ENCODE data around the gene AKAP7. TPM values are rescaled to one million over a fixed set of nuclear protein-coding genes. Genes with fewer than 3 reads are reported as not detected.

Gene AKAP7
- total RNA-seq, 6 donors from 2014 or later, result 2.4 to 11.3 (median 7.1) TPM

DNA sequence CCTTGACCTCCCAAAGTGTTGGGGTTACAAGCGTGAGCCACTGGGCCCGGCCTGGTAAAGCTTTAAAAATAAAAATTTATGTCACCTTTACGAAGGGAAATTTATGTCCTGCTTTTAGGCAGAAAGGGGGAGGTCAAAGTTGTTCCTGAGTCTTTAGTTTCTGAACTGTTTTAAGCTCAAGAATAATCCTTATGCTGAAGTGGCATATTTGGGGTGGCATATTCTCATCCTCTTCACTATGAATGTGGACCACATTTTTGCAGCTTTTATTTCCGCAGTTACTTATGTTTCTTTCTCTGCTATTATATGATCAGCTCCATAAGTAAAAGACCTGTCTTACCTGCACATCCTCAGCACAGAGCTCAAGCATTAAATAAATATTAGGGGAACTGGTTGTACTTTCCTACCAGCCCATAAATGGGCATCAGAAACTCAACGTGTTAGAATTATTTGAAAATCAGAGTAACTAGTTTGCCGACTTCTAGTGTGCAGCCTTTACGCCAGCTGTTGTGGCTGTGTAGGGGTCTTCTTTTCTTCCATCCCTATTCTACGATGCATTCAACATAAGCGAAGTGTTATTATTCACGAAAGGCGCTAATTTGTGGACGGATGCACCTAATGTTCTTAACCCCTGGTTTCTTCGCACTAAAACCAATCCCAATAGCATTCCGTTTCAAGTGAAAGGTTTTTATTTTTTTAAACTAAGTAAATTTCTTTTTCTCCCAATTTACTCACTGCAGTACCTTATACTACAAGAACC, 867 bp upstream of the AKAP7 start:
- ATAC-seq (ENCODE audit: low FRiP score in 2 of 2) (no peak), DNase-seq (no peak)
- no peaks in the 10 kb centered on the region for H3K9me3 ChIP-seq
- WGBS, 2 donors, result 87 to 89% methylated on average over 14 of the region's 14 CpGs
- H3K27ac ChIP-seq, result peak overlapping the region; percentile 89 to 93 (median 90)
- H3K27me3 ChIP-seq, result no peaks in the 10 kb centered on the region
- H3K36me3 ChIP-seq, result no peaks in the 10 kb centered on the region
- peaks cover 6 to 15% (median 8%) of the 10 kb centered on the region in 4 donors for H3K4me1 ChIP-seq
- H3K4me3 ChIP-seq, result peak overlapping the region; percentile 37 to 87 (median 76)
- no peak for TF ChIP-seq EP300 (IDR thresholded peaks at IDR 0.05)
- TF ChIP-seq POLR2AphosphoS5 (IDR thresholded peaks at IDR 0.05), result no peak
- no peak for TF ChIP-seq POLR2A (IDR thresholded peaks at IDR 0.05)
- TF ChIP-seq CTCF (IDR thresholded peaks at IDR 0.05), result no peak

DNA sequence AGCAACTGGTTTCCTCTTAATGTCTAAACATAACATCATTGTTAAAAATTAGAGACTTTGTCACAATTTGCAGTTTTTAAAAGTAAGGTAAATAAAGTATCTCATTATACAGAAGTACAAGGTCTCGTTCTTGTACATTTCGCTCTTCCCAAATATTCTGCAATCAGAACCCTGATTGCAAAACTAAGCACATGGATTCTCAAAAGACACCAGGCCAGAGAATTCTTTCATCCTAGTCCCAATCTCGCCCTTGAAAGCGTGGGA, 355 bp upstream of the AKAP7 start:
- 2 to 6% methylated on average over 4 of the region's 4 CpGs for WGBS, 2 donors
- ATAC-seq (ENCODE audit: low FRiP score in 2 of 2), result no peak
- no peak for DNase-seq
- Histone ChIP-seq H3K27ac (peak overlapping the region; percentile 89 to 93 (median 90)), H3K27me3 (no peaks in the 10 kb centered on the region), H3K4me3 (peak overlapping the region; percentile 37 to 87 (median 76)), H3K4me1 (peaks cover 6 to 15% (median 8%) of the 10 kb centered on the region in 4 donors), H3K9me3 (no peaks in the 10 kb centered on the region), H3K36me3 (no peaks in the 10 kb centered on the region)
- TF ChIP-seq EP300 (IDR thresholded peaks at IDR 0.05) (no peak), POLR2AphosphoS5 (IDR thresholded peaks at IDR 0.05) (no peak), POLR2A (IDR thresholded peaks at IDR 0.05) (no peak), CTCF (IDR thresholded peaks at IDR 0.05) (no peak)

- no peaks in the 10 kb centered on the region for H3K36me3 ChIP-seq
- ATAC-seq (ENCODE audit: low FRiP score in 2 of 2) (peak in 1 of 2 donors; percentile 57), DNase-seq (no peak)
- H3K4me3 ChIP-seq, result peak overlapping the region; percentile 61 to 87 (median 76)
- TF ChIP-seq CTCF (IDR thresholded peaks at IDR 0.05) (no peak), POLR2AphosphoS5 (IDR thresholded peaks at IDR 0.05) (no peak), POLR2A (IDR thresholded peaks at IDR 0.05) (no peak), EP300 (IDR thresholded peaks at IDR 0.05) (no peak)
- H3K27me3 ChIP-seq, result no peaks in the 10 kb centered on the region
- H3K27ac ChIP-seq, result peak overlapping the region; percentile 84 to 93 (median 89)
- H3K9me3 ChIP-seq, result no peaks in the 10 kb centered on the region
- WGBS, 2 donors, result 9 to 10% methylated on average over 17 of the region's 17 CpGs
- peaks cover 6 to 15% (median 8%) of the 10 kb centered on the region in 4 donors for H3K4me1 ChIP-seq
Observed at GRCh38 chr6:131136021-131136786, 937 bp downstream of the AKAP7 start.

- peaks cover 3 to 12% (median 6%) of the 10 kb centered on the region in 4 donors for H3K4me1 ChIP-seq
- H3K27me3 ChIP-seq, result no peaks in the 10 kb centered on the region
- H3K36me3 ChIP-seq, result peaks cover 0 to 6% (median 0%) of the 10 kb centered on the region in 4 donors
- TF ChIP-seq POLR2AphosphoS5 (IDR thresholded peaks at IDR 0.05), result no peak
- TF ChIP-seq POLR2A (IDR thresholded peaks at IDR 0.05), result no peak
- TF ChIP-seq EP300 (IDR thresholded peaks at IDR 0.05), result no peak
- TF ChIP-seq CTCF (IDR thresholded peaks at IDR 0.05), result no peak
- H3K27ac ChIP-seq, result no peak overlapping the region
- DNase-seq, result no peak
- WGBS, 2 donors, result 74 to 80% methylated on average over 4 of the region's 4 CpGs
- no peaks in the 10 kb centered on the region for H3K9me3 ChIP-seq
- no peak for ATAC-seq (ENCODE audit: low FRiP score in 2 of 2)
- no peak overlapping the region for H3K4me3 ChIP-seq
Observed at GRCh38 chr6:131139599-131139998, 4.3 kb downstream of the AKAP7 start.
